Measurements from ENCODE around the gene ROMO1. TPM values are rescaled to one million over a fixed set of nuclear protein-coding genes. Genes with fewer than 3 reads are reported as not detected.

Gene ROMO1
- polyA plus RNA-seq, 2 of the 4 experiments (the other 2 are of a cell fraction), result 201 to 430 TPM

GRCh38 chr20:35669681-35670080, 29.5 kb upstream of the ROMO1 start:
- Histone ChIP-seq H3K27ac (no peak overlapping the region), H3K4me1 (no peaks in the 10 kb centered on the region), H3K4me2 (no peak overlapping the region), H3K9me3 (no peaks in the 10 kb centered on the region), H3K4me3 (no peak overlapping the region)
- FAIRE-seq (no peak), DNase-seq (ENCODE audit: low read depth in 1 of 2, low spot score in 1 of 2) (no peak), ATAC-seq (no peak)
- ChIA-PET CTCF (interaction anchor here (1.4 kb wide), 1 partner anchor 24 kb away, joined by 3 read pairs; no protein-coding TSS in a partner anchor), POLR2A (no interaction called here)
- 46% methylated on average over 1 of the region's 1 CpG for WGBS (ENCODE audit: missing lambda C conversion rate)
- TF ChIP-seq EHMT2 (IDR thresholded peaks at IDR 0.05; ENCODE audit: low read depth) (no peak), RNF2 (IDR thresholded peaks at IDR 0.05; ENCODE audit: borderline replicate concordance, low read depth) (no peak), MYC (IDR thresholded peaks at IDR 0.05; ENCODE audit: borderline replicate concordance, low read length) (no peak), JUN (IDR thresholded peaks at IDR 0.05) (no peak), ZC3H11A (IDR thresholded peaks at IDR 0.05) (no peak), CEBPB (IDR thresholded peaks at IDR 0.05) (no peak), CHD4 (IDR thresholded peaks at IDR 0.05; ENCODE audit: borderline replicate concordance) (no peak), ESRRA (IDR thresholded peaks at IDR 0.05; ENCODE audit: borderline replicate concordance, low read length) (no peak), KDM5A (IDR thresholded peaks at IDR 0.05) (no peak), NR3C1 (IDR thresholded peaks at IDR 0.05) (no peak), EHF (CRISPR knock-in tag; IDR thresholded peaks at IDR 0.05) (no peak), ZFP36 (IDR thresholded peaks at IDR 0.05; ENCODE audit: borderline replicate concordance, partially characterized antibody) (no peak), POLR2A (IDR thresholded peaks at IDR 0.05; ENCODE audit: low read length) (no peak), KDM1A (IDR thresholded peaks at IDR 0.05; ENCODE audit: low read depth) (no peak), PBX3 (IDR thresholded peaks at IDR 0.05) (no peak), ZNF302 (CRISPR knock-in tag; IDR thresholded peaks at IDR 0.05) (no peak)

GRCh38 chr20:35673884-35674283, 25.3 kb upstream of the ROMO1 start:
- H3K4me2 ChIP-seq, result no peak overlapping the region
- H3K4me3 ChIP-seq, result no peak overlapping the region
- TF ChIP-seq FOXS1 (CRISPR knock-in tag; IDR thresholded peaks at IDR 0.05) (no peak), CBX8 (IDR thresholded peaks at IDR 0.05) (no peak), EP300 (IDR thresholded peaks at IDR 0.05) (no peak), HOXB13 (CRISPR knock-in tag; IDR thresholded peaks at IDR 0.05; ENCODE audit: low read depth) (no peak), MYC (IDR thresholded peaks at IDR 0.05; ENCODE audit: borderline replicate concordance, low read length) (no peak), FOSL2 (IDR thresholded peaks at IDR 0.05) (no peak), FOSL2 (CRISPR knock-in tag; IDR thresholded peaks at IDR 0.05) (no peak), PBX3 (IDR thresholded peaks at IDR 0.05) (no peak), HOXA7 (CRISPR knock-in tag; IDR thresholded peaks at IDR 0.05) (no peak), POLR2AphosphoS2 (conservative IDR thresholded peaks at IDR 0.05; ENCODE audit: low read length) (no peak), RCOR1 (IDR thresholded peaks at IDR 0.05; ENCODE audit: low read depth, low read length) (no peak), BHLHE40 (IDR thresholded peaks at IDR 0.05; ENCODE audit: low read depth, low read length) (no peak), TP53 (CRISPR knock-in tag; IDR thresholded peaks at IDR 0.05) (no peak), EHMT2 (IDR thresholded peaks at IDR 0.05; ENCODE audit: low read depth) (no peak), REST (IDR thresholded peaks at IDR 0.05) (no peak)
- ATAC-seq (no peak), FAIRE-seq (no peak), DNase-seq (ENCODE audit: low read depth in 1 of 2, low spot score in 1 of 2) (no peak)
- CTCF ChIA-PET, result interaction anchor here (0.6 kb wide), 1 partner anchor 1620 kb away, joined by 3 read pairs; no protein-coding TSS in a partner anchor
- no peaks in the 10 kb centered on the region for H3K9me3 ChIP-seq
- H3K27ac ChIP-seq, result no peak overlapping the region
- H3K4me1 ChIP-seq, result no peaks in the 10 kb centered on the region
- WGBS (ENCODE audit: missing lambda C conversion rate), result 87% methylated on average over 4 of the region's 4 CpGs
- POLR2A ChIA-PET, result no interaction called here

Data from A549 (cell line).